DMS 273 (cell line): Measurements from ENCODE around the gene C2orf80.
"Not testable (repeated sequence)": the region's sequence is repeated elsewhere in the genome, so short reads cannot be mapped to it uniquely, and the experiment has no call there.

ENCODE experiments used
- DNase-seq: peaks from one replicate; lab custom pipeline; 2025; ENCODE audit not compliant: unreplicated experiment; lab: John Stamatoyannopoulos, UW

Gene C2orf80

GRCh38 chr2:208179028-208179609 lies 10.7 kb downstream of the C2orf80 start:
- DNase-seq, result no peak

- DNase-seq, result no peak
Observed at GRCh38 chr2:208175840-208176153, 14.0 kb downstream of the C2orf80 start.

- peak; percentile 90 for DNase-seq
Observed at GRCh38 chr2:208175069-208175839, 14.6 kb downstream of the C2orf80 start.

- no peak for DNase-seq
Observed at GRCh38 chr2:208174144-208174543, 15.7 kb downstream of the C2orf80 start.

- DNase-seq, result no peak
Observed at GRCh38 chr2:208172125-208172524, 17.7 kb downstream of the C2orf80 start.

GRCh38 chr2:208164951-208165755 lies 24.7 kb downstream of the C2orf80 start:
- DNase-seq, result no peak

- DNase-seq, result no peak
Observed at GRCh38 chr2:208163489-208163888, 26.3 kb downstream of the C2orf80 start, which contains the start of gene CRYGA. CRYGA (minus strand) TSS chr2:208163589; CDS start chr2:208163556, 33 bp downstream.

GRCh38 chr2:208156439-208156838 lies 33.4 kb downstream of the C2orf80 start:
- DNase-seq, result no peak

GRCh38 chr2:208153156-208153555 lies 36.7 kb downstream of the C2orf80 start:
- DNase-seq, result no peak

GRCh38 chr2:208150956-208151355 lies 38.9 kb downstream of the C2orf80 start:
- DNase-seq, result no peak

- DNase-seq, result no peak
Observed at GRCh38 chr2:208150094-208150493, 39.7 kb downstream of the C2orf80 start.

- peak; percentile 7 for DNase-seq
Observed at GRCh38 chr2:208148803-208149202, 41.0 kb downstream of the C2orf80 start.

GRCh38 chr2:208147759-208148158 lies 42.1 kb downstream of the C2orf80 start:
- DNase-seq, result no peak

GRCh38 chr2:208147008-208147407 lies 42.8 kb downstream of the C2orf80 start:
- no peak for DNase-seq

- DNase-seq, result no peak
Observed at GRCh38 chr2:208146006-208146405, 43.8 kb downstream of the C2orf80 start, which contains the start of gene CRYGB. CRYGB (minus strand) TSS chr2:208146158; CDS start chr2:208146120, 38 bp downstream.

- no peak for DNase-seq
Observed at GRCh38 chr2:208142925-208143799, 46.7 kb downstream of the C2orf80 start.

- peak; percentile 37 for DNase-seq
Observed at GRCh38 chr2:208142240-208142924, 47.4 kb downstream of the C2orf80 start.

- DNase-seq, result no peak
Observed at GRCh38 chr2:208139447-208139846, 50.4 kb downstream of the C2orf80 start.

- DNase-seq, result not testable (repeated sequence)
Observed at GRCh38 chr2:208138334-208138733, 51.5 kb downstream of the C2orf80 start.

- no peak for DNase-seq
Observed at GRCh38 chr2:208136716-208137094, 53.1 kb downstream of the C2orf80 start.
